T-helper 17 cell (primary cell): Measurements from ENCODE around the gene DAGLA. TPM values are rescaled to one million over a fixed set of nuclear protein-coding genes. Genes with fewer than 3 reads are reported as not detected.

ENCODE experiments used
- ATAC-seq: fragments of 150-1000 bp; cut with Tn5 transposase; 2 replicates; pipeline ENCODE4 v1.10.0; 2021; ENCODE audit warnings: mild to moderate bottlenecking, moderate library complexity
- DNase-seq, 3 donors: peaks; one replicate each; pipeline versions ENCODE4 v3.0.0 to v3.0.0-alpha.2; 2020 to 2021
- H3K9me3 ChIP-seq: one replicate; pipeline ENCODE4 v1.7.0; 2013; ENCODE audit warnings: low read length, mild to moderate bottlenecking; ENCODE audit not compliant: control insufficient read depth, poor library complexity, severe bottlenecking
- H3K27ac Mint-ChIP-seq: one replicate; pipeline ENCODE4 v1.8.0; 2022; ENCODE audit warnings: mild to moderate bottlenecking, moderate library complexity, mixed read lengths
- H3K27me3 Mint-ChIP-seq: one replicate; pipeline ENCODE4 v1.8.0; 2022; ENCODE audit warnings: mixed read lengths
- H3K36me3 Mint-ChIP-seq: one replicate; pipeline ENCODE4 v1.8.0; 2022; ENCODE audit warnings: low read depth, mixed read lengths
- H3K4me1 Mint-ChIP-seq: one replicate; pipeline ENCODE4 v1.8.0; 2022; ENCODE audit warnings: mild to moderate bottlenecking, mixed read lengths
- H3K4me3 Mint-ChIP-seq: one replicate; pipeline ENCODE4 v1.8.0; 2022; ENCODE audit warnings: mild to moderate bottlenecking, moderate library complexity, mixed read lengths
- total RNA-seq, 4 donors: library from RNA in 2 of 4; stranded (reverse) in 2 of 4; gene quantifications; one replicate each; pipeline ENCODE4 v1.2.3 and lab custom pipeline; 2022 to 2026

The DAGLA gene
- total RNA-seq, 2 donors from 2014 or later = 1.3 to 2.1 TPM

DNA sequence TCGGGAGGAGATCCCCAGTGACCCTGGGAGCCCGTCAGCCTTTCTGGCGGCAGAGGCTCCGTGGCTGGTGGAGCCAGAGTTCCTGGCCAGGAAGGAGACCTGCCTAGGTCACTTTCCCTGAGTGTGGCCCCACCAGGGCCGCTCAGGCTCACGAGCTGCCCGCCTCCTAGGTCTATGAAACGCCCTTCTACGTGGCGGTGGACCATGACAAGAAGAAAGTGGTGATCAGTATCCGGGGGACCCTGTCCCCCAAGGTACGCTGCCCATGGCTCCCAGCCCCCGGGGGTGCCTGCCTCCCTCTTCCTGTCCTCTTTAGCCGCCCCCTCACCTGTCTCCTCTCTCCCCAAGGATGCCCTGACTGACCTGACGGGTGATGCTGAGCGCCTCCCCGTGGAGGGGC lies 55.2 kb downstream of the DAGLA start:
- ATAC-seq = no peak
- H3K4me3 Mint-ChIP-seq = no peak overlapping the region
- no peak overlapping the region for H3K27ac Mint-ChIP-seq

GRCh38 chr11:61736310-61736709 lies 56.1 kb downstream of the DAGLA start:
- H3K27ac Mint-ChIP-seq = no peak overlapping the region
- no peak overlapping the region for H3K4me3 Mint-ChIP-seq
- H3K9me3 ChIP-seq = no peaks in the 10 kb centered on the region
- no peaks in the 10 kb centered on the region for H3K36me3 Mint-ChIP-seq
- ATAC-seq (no peak), DNase-seq (no peak)
- no peaks in the 10 kb centered on the region for H3K27me3 Mint-ChIP-seq
- peaks cover 5% of the 10 kb centered on the region for H3K4me1 Mint-ChIP-seq

More for the DNA sequence above, 55.2 kb downstream of the DAGLA start:
- DNase-seq = no peak
- Mint-ChIP-seq H3K4me1 (peaks cover 5% of the 10 kb centered on the region), H3K36me3 (no peaks in the 10 kb centered on the region), H3K27me3 (no peaks in the 10 kb centered on the region)
- H3K9me3 ChIP-seq = no peaks in the 10 kb centered on the region

DNA sequence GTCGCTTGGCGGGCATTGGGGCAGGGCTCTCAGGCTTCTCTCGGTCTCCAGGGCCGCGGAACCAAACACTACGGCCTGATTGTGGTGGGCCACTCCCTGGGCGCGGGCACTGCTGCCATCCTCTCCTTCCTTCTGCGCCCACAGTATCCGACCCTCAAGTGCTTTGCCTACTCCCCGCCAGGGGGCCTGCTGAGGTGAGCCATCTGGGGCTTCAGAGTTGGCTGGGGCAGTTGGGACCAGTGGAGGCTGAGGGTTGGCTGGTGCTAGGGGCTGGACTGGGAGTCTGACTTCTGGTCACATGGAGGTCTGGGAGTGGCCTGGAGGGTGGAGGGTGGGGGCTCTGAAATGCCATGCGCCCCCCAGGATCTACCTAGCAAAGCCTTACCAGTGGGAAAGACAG lies 56.9 kb downstream of the DAGLA start:
- DNase-seq (no peak), ATAC-seq (no peak)
- Mint-ChIP-seq H3K4me1 (peaks cover 5% of the 10 kb centered on the region), H3K27ac (no peak overlapping the region), H3K27me3 (no peaks in the 10 kb centered on the region), H3K36me3 (no peaks in the 10 kb centered on the region), H3K4me3 (no peak overlapping the region)
- H3K9me3 ChIP-seq = no peaks in the 10 kb centered on the region

GRCh38 chr11:61737636-61738386 lies 57.6 kb downstream of the DAGLA start:
- ATAC-seq (no peak), DNase-seq (no peak)
- no peak overlapping the region for H3K4me3 Mint-ChIP-seq
- H3K27ac Mint-ChIP-seq = no peak overlapping the region
- H3K27me3 Mint-ChIP-seq = no peaks in the 10 kb centered on the region
- no peaks in the 10 kb centered on the region for H3K9me3 ChIP-seq
- H3K4me1 Mint-ChIP-seq = peaks cover 5% of the 10 kb centered on the region
- no peaks in the 10 kb centered on the region for H3K36me3 Mint-ChIP-seq

DNA sequence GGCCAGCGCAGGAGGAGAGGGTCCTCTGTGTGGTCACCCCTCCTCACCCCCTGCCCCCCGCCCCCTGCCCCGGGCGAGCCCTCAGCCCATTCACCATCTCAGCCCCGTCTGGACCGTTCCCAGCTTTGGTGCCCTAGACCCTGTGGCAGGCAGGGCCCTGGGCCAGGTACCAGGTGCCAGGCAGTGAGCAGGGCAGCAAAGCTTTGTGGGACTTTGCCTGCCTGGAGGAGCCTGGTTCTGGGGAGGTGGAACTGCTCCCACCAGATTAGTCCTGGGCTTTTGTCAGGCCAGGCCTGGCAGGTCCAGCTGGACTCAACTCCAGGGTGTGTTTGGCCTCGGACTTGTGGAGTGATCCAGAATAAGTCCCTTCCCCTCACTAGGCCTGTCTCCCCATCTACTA lies 58.6 kb downstream of the DAGLA start:
- no peak overlapping the region for H3K4me3 Mint-ChIP-seq
- no peaks in the 10 kb centered on the region for H3K4me1 Mint-ChIP-seq
- no peak overlapping the region for H3K27ac Mint-ChIP-seq
- ATAC-seq = no peak
- no peaks in the 10 kb centered on the region for H3K27me3 Mint-ChIP-seq
- H3K36me3 Mint-ChIP-seq = no peaks in the 10 kb centered on the region
- DNase-seq = no peak
- H3K9me3 ChIP-seq = no peaks in the 10 kb centered on the region

GRCh38 chr11:61739413-61739812 lies 59.2 kb downstream of the DAGLA start:
- no peak for ATAC-seq
- H3K9me3 ChIP-seq = no peaks in the 10 kb centered on the region
- Mint-ChIP-seq H3K4me1 (no peaks in the 10 kb centered on the region), H3K27me3 (no peaks in the 10 kb centered on the region), H3K36me3 (no peaks in the 10 kb centered on the region), H3K27ac (no peak overlapping the region), H3K4me3 (no peak overlapping the region)
- DNase-seq = no peak

GRCh38 chr11:61739966-61740365 lies 59.8 kb downstream of the DAGLA start:
- no peaks in the 10 kb centered on the region for H3K9me3 ChIP-seq
- Mint-ChIP-seq H3K27ac (no peak overlapping the region), H3K27me3 (no peaks in the 10 kb centered on the region), H3K36me3 (no peaks in the 10 kb centered on the region), H3K4me1 (no peaks in the 10 kb centered on the region), H3K4me3 (no peak overlapping the region)
- ATAC-seq = no peak
- no peak for DNase-seq

DNA sequence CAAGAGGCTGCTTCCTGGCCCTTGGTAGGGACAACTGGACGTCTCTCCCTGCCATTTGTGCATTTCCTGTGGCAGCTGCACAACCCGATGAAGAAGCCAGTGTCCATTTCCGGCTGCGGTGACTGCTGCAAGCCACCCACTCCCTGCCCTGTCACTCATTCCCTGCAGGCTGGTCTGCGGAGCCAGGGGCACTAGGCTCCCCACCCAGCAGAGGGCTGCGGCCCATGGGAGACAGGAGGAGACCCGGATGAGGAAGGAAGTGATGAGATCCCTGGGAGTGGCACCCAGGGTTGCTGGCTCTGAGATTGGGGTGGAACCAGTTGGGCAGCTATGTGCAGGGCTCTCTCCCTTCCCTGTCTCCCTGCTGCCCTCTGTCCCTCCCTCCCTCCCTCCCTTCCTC lies 62.2 kb downstream of the DAGLA start:
- Mint-ChIP-seq H3K36me3 (no peaks in the 10 kb centered on the region), H3K4me3 (no peak overlapping the region), H3K27me3 (no peaks in the 10 kb centered on the region), H3K4me1 (no peaks in the 10 kb centered on the region), H3K27ac (no peak overlapping the region)
- no peak for DNase-seq
- H3K9me3 ChIP-seq = no peaks in the 10 kb centered on the region
- no peak for ATAC-seq

DNA sequence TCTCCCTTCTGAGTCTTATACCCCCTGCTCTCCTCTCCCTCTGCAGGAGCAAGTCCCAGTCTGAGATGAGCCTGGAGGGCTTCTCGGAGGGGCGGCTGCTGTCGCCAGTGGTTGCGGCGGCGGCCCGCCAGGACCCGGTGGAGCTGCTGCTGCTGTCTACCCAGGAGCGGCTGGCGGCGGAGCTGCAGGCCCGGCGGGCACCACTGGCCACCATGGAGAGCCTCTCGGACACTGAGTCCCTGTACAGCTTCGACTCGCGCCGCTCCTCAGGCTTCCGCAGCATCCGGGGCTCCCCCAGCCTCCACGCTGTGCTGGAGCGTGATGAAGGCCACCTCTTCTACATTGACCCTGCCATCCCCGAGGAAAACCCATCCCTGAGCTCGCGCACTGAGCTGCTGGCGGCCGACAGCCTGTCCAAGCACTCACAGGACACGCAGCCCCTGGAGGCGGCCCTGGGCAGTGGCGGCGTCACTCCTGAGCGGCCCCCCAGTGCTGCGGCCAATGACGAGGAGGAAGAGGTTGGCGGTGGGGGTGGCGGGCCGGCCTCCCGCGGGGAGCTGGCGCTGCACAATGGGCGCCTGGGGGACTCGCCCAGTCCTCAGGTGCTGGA lies 63.4 kb downstream of the DAGLA start:
- no peak overlapping the region for H3K4me3 Mint-ChIP-seq
- no peaks in the 10 kb centered on the region for H3K4me1 Mint-ChIP-seq
- DNase-seq (no peak), ATAC-seq (no peak)
- peaks cover under 1% of the 10 kb centered on the region for H3K27me3 Mint-ChIP-seq
- no peak overlapping the region for H3K27ac Mint-ChIP-seq
- no peaks in the 10 kb centered on the region for H3K36me3 Mint-ChIP-seq
- H3K9me3 ChIP-seq = no peaks in the 10 kb centered on the region

- ATAC-seq (no peak), DNase-seq (no peak)
- H3K36me3 Mint-ChIP-seq = no peaks in the 10 kb centered on the region
- H3K4me1 Mint-ChIP-seq = no peaks in the 10 kb centered on the region
- H3K4me3 Mint-ChIP-seq = no peak overlapping the region
- H3K27me3 Mint-ChIP-seq = peaks cover 7% of the 10 kb centered on the region
- H3K9me3 ChIP-seq = no peaks in the 10 kb centered on the region
- H3K27ac Mint-ChIP-seq = no peak overlapping the region
Measured at GRCh38 chr11:61744181-61744580, 64.0 kb downstream of the DAGLA start.

DNA sequence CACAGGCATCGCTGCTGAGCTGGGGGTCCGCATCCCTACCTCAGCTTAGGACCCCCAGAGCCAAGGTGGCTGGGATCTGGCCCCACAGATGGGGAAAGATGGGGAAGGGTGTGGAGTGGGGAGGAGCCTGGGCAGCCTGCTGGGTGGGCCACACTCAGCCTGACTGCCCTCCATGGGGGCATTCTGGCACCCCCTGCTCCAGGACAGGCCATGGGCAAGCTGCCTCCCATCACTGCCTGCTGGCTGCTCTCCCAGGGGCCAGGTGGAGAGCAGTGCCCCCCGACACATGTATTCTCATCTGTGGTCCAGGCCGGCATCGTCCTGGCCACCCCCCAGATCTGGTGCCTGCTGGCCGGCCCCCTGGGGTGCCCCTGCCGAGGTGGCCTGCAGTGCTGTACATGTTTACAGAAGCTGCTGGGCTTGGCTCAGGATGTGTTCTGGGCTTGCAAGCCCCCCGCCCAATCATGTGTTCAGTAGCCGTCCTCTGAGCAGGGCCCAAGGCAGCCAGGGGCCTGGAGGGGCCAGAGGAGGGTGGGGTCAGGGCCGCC lies 64.5 kb downstream of the DAGLA start:
- ATAC-seq (no peak), DNase-seq (no peak)
- H3K9me3 ChIP-seq = no peaks in the 10 kb centered on the region
- Mint-ChIP-seq H3K36me3 (no peaks in the 10 kb centered on the region), H3K27ac (no peak overlapping the region), H3K4me3 (no peak overlapping the region), H3K27me3 (peaks cover 11% of the 10 kb centered on the region), H3K4me1 (no peaks in the 10 kb centered on the region)

- ATAC-seq (no peak), DNase-seq (no peak)
- Mint-ChIP-seq H3K27me3 (peaks cover 15% of the 10 kb centered on the region), H3K4me3 (no peak overlapping the region), H3K4me1 (peaks cover 2% of the 10 kb centered on the region), H3K27ac (no peak overlapping the region), H3K36me3 (no peaks in the 10 kb centered on the region)
- no peaks in the 10 kb centered on the region for H3K9me3 ChIP-seq
Measured at GRCh38 chr11:61745781-61746441, 65.7 kb downstream of the DAGLA start.

GRCh38 chr11:61746442-61747191 lies 66.4 kb downstream of the DAGLA start:
- H3K4me3 Mint-ChIP-seq = no peak overlapping the region
- no peak overlapping the region for H3K27ac Mint-ChIP-seq
- peaks cover 6% of the 10 kb centered on the region for H3K4me1 Mint-ChIP-seq
- H3K9me3 ChIP-seq = no peaks in the 10 kb centered on the region
- DNase-seq = no peak
- no peak for ATAC-seq
- no peaks in the 10 kb centered on the region for H3K36me3 Mint-ChIP-seq
- peaks cover 21% of the 10 kb centered on the region for H3K27me3 Mint-ChIP-seq
